HL-60 (cell line): ENCODE results near the gene DPF3.

ENCODE experiments used
- DNase-seq, 2 experiments: peaks; one replicate each; pipeline ENCODE4 v3.0.0-alpha.2; 2010 to 2020; ENCODE audit warnings: low read depth in 1 of 2, low spot score in 1 of 2
- H3K27ac ChIP-seq: fragments of 250-450 bp; sonication (Bioruptor Pico); replicated peaks from 2 replicates; pipeline ENCODE4 v1.5.1; 2020; ENCODE audit warnings: mild to moderate bottlenecking, moderate library complexity
- H3K27me3 ChIP-seq: fragments of 250-450 bp; sonication (Bioruptor Pico); 2 replicates; pipeline ENCODE4 v1.5.1; 2021; ENCODE audit warnings: mild to moderate bottlenecking, moderate library complexity; ENCODE audit not compliant: insufficient read depth, poor library complexity, severe bottlenecking
- H3K4me3 ChIP-seq: replicated peaks from 2 replicates; pipeline ENCODE4 v1.5.1; 2011; ENCODE audit warnings: mild to moderate bottlenecking, control low read depth, low read length; ENCODE audit not compliant: insufficient read depth
- CTCF ChIP-seq: IDR thresholded peaks from one replicate; pipeline ENCODE4 v1.5.1; 2011; ENCODE audit warnings: low read length, control low read depth, inconsistent platforms; ENCODE audit not compliant: insufficient read depth
- GABPA ChIP-seq: IDR thresholded peaks from 2 replicates; pipeline ENCODE4 v1.6.1; 2012; ENCODE audit warnings: low read depth
- POLR2AphosphoS5 ChIP-seq: IDR thresholded peaks from 2 replicates; pipeline ENCODE4 v1.6.1; 2012; ENCODE audit warnings: low read depth
- REST ChIP-seq: IDR thresholded peaks from 2 replicates; pipeline ENCODE4 v1.6.1; 2012; ENCODE audit warnings: low read depth; ENCODE audit not compliant: insufficient replicate concordance
- SPI1 ChIP-seq: IDR thresholded peaks from 2 replicates; pipeline ENCODE4 v1.6.1; 2012; ENCODE audit warnings: low read depth, mild to moderate bottlenecking, borderline replicate concordance

The DPF3 gene

GRCh38 chr14:72652179-72652578 lies 241.7 kb downstream of the DPF3 start:
- H3K4me3 ChIP-seq, result no peak overlapping the region
- no peak for DNase-seq
- no peak for TF ChIP-seq CTCF
- TF ChIP-seq SPI1, result no peak
- no peak for TF ChIP-seq REST
- no peak for TF ChIP-seq GABPA
- TF ChIP-seq POLR2AphosphoS5, result no peak
- H3K27me3 ChIP-seq, result no peaks in the 10 kb centered on the region
- H3K27ac ChIP-seq, result no peak overlapping the region

- no peak for DNase-seq
- Histone ChIP-seq H3K4me3 (no peak overlapping the region), H3K27me3 (no peaks in the 10 kb centered on the region), H3K27ac (no peak overlapping the region)
- TF ChIP-seq CTCF, result no peak
- TF ChIP-seq REST, result no peak
- TF ChIP-seq GABPA, result no peak
- TF ChIP-seq POLR2AphosphoS5, result no peak
These were observed 242.2 kb downstream of the DPF3 start for GRCh38 chr14:72651714-72652113.

DNA sequence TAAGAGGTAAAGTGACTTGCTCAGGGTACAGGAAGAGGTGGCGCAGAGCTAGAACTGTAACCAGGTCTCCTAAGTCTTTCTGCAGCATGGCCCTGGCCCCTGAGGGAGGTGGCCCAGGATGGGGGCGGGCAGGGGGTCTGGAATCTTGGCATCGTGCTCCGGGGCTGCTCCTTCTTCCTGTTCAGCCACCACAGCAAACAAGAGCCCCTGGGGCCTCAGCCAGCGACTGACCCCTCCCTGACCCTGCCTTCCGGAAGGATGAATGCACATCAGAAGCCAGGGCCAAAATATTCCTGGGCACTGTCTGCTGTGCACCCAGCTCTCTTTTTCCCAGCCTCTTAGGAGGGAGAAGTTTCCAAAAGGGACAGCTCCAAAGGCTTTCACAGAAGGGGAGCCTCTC lies 242.8 kb downstream of the DPF3 start:
- H3K27ac ChIP-seq, result no peak overlapping the region
- TF ChIP-seq REST (no peak), SPI1 (no peak), CTCF (no peak), POLR2AphosphoS5 (no peak), GABPA (no peak)
- no peaks in the 10 kb centered on the region for H3K27me3 ChIP-seq
- no peak for DNase-seq
- no peak overlapping the region for H3K4me3 ChIP-seq
